ENCODE measurements around the gene MYT1.
"Not testable (repeated sequence)": the region's sequence is repeated elsewhere in the genome, so short reads cannot be mapped to it uniquely, and the experiment has no call there.

The MYT1 gene

DNA sequence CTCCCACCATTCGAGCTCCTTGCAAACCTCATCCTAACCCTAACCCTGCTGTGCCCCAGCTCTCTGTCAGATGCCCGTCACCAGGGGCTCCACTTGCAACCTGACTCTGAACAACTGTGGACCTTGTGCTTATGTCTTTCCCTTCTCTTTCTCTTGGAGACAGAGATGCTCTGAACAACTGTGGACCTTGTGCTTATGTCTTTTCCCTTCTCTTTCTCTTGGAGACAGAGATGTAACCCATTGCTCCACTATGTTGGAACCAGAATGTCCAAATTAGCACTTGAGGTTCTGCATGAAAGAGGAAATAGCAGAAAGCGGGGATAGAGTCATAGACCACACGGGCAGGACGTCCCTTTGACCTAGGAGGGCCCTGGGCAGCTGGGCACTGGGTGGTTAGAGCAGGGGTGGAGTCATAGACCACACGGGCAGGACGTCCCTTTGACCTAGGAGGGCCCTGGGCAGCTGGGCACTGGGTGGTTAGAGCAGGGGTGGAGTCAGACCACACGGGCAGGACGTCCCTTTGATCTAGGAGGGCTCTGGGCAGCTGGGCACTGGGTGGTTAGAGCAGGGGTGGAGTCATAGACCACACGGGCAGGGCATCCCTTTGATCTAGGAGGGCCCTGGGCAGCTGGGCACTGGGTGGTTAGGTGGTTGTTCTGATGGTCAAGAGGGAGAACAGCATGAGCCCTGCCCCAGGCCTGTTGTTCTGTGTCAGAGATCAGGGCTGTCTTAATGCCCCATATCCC lies 113.5 kb downstream of the MYT1 start:
- no peak for DNase-seq (ENCODE audit: low spot score)

GRCh38 chr20:64278317-64278681 lies 114.0 kb downstream of the MYT1 start:
- DNase-seq (ENCODE audit: low spot score): no peak

GRCh38 chr20:64279826-64280459 lies 115.7 kb downstream of the MYT1 start:
- no peak for DNase-seq (ENCODE audit: low spot score)

GRCh38 chr20:64280460-64280843 lies 116.2 kb downstream of the MYT1 start:
- DNase-seq (ENCODE audit: low spot score): no peak

GRCh38 chr20:64283646-64284045 lies 119.4 kb downstream of the MYT1 start:
- no peak for DNase-seq (ENCODE audit: low spot score)

DNA sequence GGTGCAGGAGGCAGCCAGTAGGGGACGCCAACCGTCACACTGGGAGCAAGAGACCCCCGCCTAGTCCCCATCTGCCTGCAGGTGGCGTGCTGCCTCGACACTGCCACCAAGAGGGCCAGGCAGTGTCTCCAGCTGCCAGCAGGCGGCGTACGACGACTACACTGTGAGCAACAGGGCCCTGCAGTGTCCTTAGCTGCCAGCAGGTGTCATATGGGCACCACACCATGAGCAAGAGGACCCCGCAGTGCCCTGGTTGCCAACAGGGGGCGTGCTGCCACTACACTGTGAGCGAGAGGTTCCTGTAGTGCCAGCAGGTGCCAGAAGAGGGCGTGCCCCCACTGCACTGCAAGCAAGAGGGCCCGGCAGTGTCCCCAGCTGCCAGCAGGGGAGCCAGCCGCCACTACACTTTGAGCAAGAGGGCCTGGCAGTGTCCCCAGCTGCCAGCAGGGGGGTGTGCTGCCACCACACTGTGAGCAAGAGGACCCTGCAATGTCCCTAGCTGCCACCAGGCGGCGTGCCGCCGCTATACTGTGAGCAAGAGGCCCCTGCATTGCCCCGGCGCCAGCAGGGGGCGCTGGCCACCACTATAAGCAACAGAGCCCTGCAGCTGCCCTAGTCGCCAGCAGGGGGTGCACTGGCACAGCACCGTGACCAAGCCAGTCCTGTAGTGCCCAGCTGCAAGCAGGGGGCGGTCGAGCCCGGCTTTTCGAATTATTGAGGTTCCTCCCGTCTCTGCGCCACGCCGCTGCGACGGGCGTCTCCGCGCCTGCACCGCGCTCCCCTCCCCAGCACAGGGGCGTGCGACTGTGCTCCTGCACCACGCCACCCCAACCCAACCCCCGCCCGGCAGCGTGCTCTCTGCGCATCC lies 121.6 kb downstream of the MYT1 start:
- DNase-seq (ENCODE audit: low spot score): peak; percentile 28

DNA sequence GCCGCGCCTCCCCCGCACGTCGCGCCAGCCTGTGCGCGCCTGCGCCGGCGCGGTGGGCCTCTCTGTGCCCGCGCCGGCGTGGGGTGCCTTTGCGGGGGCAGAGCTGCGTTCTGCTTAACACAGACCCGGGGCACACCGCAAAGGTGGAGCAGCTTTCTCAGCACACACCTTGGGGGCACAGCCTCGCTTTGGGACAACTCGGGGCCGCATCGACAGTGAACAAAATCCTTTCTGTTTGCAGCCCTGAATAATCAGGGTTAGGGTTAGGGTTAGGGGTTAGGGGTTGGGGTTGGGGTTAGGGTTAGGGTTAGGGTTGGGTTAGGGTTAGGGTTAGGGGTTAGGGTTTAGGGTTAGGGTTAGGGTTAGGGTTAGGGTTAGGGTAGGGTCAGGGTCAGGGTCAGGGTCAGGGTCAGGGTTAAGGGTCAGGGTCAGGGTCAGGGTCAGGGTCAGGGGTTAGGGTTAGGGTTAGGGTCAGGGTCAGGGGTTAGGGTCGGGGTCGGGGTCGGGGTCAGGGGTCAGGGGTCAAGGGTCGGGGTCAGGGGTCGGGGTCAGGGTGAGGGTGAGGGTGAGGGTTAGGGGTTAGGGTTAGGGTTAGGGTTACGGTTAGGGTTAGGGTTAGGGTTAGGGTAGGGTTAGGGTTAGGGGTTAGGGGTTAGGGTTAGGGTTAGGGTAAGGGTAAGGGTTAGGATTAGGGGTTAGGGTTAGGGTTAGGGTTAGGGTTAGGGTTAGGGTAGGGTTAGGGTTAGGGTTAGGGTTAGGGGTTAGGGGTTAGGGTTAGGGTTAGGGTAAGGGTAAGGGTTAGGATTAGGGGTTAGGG lies 122.4 kb downstream of the MYT1 start:
- not testable (repeated sequence) for DNase-seq (ENCODE audit: low spot score)

- DNase-seq (ENCODE audit: low spot score): not testable (repeated sequence)
Measured at GRCh38 chr20:64287264-64287590, 123.0 kb downstream of the MYT1 start.
